ENCODE data around the gene ACAD11.

ACAD11 gene
- 3.4 reads per million in 2 donors for total RNA-seq

GRCh38 chr3:132659365-132660051 is at the start of gene ACAD11:
TSS of gene ACAD11 (minus strand) at chr3:132659809. CDS start at chr3:132659751, 58 bp downstream.
- DNase-seq, result peak; percentile 11

- DNase-seq, result no peak
These were observed 44.1 kb upstream of the ACAD11 start for GRCh38 chr3:132703733-132704132.

GRCh38 chr3:132695422-132695821 is 35.8 kb upstream of the ACAD11 start:
- DNase-seq, result no peak

- no peak for DNase-seq
These were observed 35.4 kb upstream of the ACAD11 start for GRCh38 chr3:132694991-132695390.

GRCh38 chr3:132690040-132690439 is 30.4 kb upstream of the ACAD11 start:
- no peak for DNase-seq

GRCh38 chr3:132682201-132682600 is 22.6 kb upstream of the ACAD11 start:
- no peak for DNase-seq

GRCh38 chr3:132681421-132681820 is 21.8 kb upstream of the ACAD11 start:
- DNase-seq, result no peak

GRCh38 chr3:132679911-132680310 is 20.3 kb upstream of the ACAD11 start:
- DNase-seq, result no peak

GRCh38 chr3:132675408-132675807 is 15.8 kb upstream of the ACAD11 start:
- no peak for DNase-seq

- DNase-seq, result no peak
These were observed 9.7 kb upstream of the ACAD11 start for GRCh38 chr3:132669256-132669777.

- no peak for DNase-seq
These were observed 5.7 kb upstream of the ACAD11 start for GRCh38 chr3:132665230-132665745.

- DNase-seq, result no peak
These were observed 2.6 kb upstream of the ACAD11 start for GRCh38 chr3:132662212-132662611.

- DNase-seq, result no peak
These were observed 1.5 kb upstream of the ACAD11 start for GRCh38 chr3:132661101-132661500.

- no peak for DNase-seq
These were observed 1.1 kb upstream of the ACAD11 start for GRCh38 chr3:132660811-132661070.

- DNase-seq, result peak; percentile 57
These were observed 622 bp upstream of the ACAD11 start, which contains the start of gene UBA5 for GRCh38 chr3:132660052-132660810. TSS of gene UBA5 (plus strand) at chr3:132660329. CDS start at chr3:132660538, 209 bp downstream.

- DNase-seq, result no peak
These were observed 627 bp downstream of the ACAD11 start for GRCh38 chr3:132659000-132659364.

GRCh38 chr3:132657869-132658747 is 1.5 kb downstream of the ACAD11 start:
- DNase-seq, result no peak

- no peak for DNase-seq
These were observed 4.1 kb downstream of the ACAD11 start for GRCh38 chr3:132655471-132655870.

GRCh38 chr3:132654721-132655120 is 4.9 kb downstream of the ACAD11 start:
- no peak for DNase-seq

- no peak for DNase-seq
These were observed 5.4 kb downstream of the ACAD11 start for GRCh38 chr3:132654190-132654589.

GRCh38 chr3:132652640-132653270 is 6.9 kb downstream of the ACAD11 start:
- DNase-seq, result no peak

GRCh38 chr3:132650153-132650552 is 9.5 kb downstream of the ACAD11 start:
- DNase-seq, result no peak
